Dedifferentiated amniotic fluid mesenchymal stem cell (primary cell): Measurements from ENCODE around the gene TMEM238L.

ENCODE experiments used
- DNase-seq: peaks from one replicate; pipeline ENCODE4 v3.0.0-alpha.2; 2016; ENCODE audit errors: extremely low spot score

The TMEM238L gene

GRCh38 chr17:10773391-10773790 is 30.5 kb downstream of the TMEM238L start:
- no peak for DNase-seq

GRCh38 chr17:10772425-10773380 is 31.2 kb downstream of the TMEM238L start:
- DNase-seq: no peak

DNA sequence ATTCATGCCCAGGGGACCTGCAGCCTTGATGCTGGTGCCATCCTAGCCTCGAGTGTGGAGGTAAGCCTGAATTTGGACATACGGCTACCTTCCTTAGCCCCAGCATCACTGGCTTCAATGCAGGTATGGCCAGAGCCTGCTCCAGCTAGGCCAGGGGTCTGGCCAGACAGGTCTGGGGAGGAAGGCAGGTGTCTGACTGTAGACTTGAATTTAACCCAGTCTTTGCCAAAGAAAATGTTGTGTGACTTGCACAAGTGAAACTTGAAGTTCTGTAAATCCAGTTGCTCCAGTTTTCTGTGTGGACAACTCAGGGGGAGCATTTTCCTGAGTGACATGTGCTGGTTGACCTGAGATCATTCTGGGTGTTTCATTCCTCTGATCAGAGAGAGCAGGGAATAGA is 32.8 kb downstream of the TMEM238L start:
- no peak for DNase-seq

- DNase-seq: no peak
Measured at GRCh38 chr17:10769840-10770239, 34.1 kb downstream of the TMEM238L start.

DNA sequence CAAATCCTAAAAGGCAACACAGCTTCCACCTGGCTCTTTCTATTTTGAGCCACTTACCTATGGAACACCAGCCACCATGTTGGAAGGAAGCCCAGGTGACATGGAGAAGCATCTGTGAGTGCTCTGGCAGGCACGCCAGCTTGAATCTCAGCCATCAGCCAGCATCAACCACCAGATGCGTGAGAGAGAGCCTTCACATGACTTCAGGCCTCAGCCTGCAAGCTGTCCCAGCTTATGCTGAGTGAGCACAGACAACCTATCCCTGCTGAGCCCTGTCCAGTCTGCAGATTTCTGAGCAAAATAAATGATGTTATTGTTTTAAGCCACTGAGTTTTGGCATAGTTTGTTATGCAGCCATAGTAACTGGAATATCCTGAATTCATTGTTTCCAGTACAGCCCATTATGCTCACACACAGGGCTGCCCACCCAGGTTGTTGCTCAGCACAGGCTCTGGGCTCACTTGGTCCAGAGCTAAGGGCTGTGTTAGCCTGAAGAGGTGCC is 35.1 kb downstream of the TMEM238L start:
- no peak for DNase-seq

GRCh38 chr17:10767232-10767631 is 36.7 kb downstream of the TMEM238L start:
- DNase-seq: no peak

- DNase-seq: no peak
Measured at GRCh38 chr17:10762037-10762436, 41.9 kb downstream of the TMEM238L start.

DNA sequence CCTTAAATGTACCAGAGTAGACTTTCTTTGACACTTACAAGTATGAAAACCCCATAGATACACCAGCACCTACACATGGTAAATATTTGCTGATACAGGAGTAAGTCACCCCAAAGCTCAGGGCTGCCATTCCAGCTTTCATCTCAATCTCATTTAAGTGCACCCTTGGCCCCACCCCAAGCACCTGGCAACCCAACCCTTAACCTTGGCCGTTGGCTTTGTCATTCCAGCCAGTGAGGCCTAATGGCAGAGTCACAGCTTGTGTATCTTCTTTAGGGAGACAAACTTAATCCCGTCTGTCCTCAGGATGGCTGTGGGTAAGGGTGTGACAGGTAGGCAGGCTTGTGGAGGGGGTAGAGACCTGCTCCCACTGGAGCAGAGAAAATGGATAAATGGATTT is 42.6 kb downstream of the TMEM238L start:
- DNase-seq: no peak

DNA sequence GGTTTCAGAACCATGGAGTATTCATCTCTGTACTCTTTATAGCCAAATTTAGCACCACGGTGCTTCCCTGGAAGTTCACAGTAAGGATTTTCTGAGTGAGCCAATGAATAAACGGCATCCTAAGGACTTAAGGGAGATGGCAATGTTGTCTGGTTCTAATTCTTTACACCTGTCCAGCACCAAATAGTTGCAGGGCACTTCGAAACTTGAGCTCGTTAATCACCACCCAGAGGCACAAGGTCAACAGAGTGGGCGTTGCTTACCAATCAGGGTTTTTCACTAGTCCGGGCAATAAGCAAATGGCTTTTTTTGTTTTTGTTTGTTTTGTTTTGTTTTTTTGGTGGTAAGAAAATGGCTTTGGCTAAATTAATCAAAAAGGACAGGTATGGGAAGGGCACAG is 45.8 kb downstream of the TMEM238L start:
- no peak for DNase-seq

DNA sequence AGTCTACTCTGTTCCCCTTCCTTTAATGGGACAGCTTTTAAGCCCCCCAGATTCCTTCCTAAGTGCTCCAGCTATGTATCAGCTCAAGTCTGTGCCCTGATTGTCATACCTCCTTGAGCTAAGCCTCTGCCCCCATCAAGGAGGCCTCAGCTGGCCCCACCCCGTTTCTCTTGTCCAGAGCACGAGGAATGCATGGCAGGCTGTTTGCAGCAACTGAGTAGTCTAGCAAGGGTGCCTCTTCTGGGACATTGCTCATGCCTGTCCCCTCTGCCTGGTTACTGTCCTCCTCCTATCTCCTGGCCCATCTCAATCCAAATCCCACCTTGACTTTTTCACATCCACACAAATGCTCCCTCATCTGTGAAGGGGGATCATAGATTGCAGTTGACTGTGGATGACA is 46.3 kb downstream of the TMEM238L start:
- no peak for DNase-seq

- no peak for DNase-seq
Measured at GRCh38 chr17:10757067-10757466, 46.8 kb downstream of the TMEM238L start.

GRCh38 chr17:10756619-10757018 is 47.3 kb downstream of the TMEM238L start:
- DNase-seq: no peak

DNA sequence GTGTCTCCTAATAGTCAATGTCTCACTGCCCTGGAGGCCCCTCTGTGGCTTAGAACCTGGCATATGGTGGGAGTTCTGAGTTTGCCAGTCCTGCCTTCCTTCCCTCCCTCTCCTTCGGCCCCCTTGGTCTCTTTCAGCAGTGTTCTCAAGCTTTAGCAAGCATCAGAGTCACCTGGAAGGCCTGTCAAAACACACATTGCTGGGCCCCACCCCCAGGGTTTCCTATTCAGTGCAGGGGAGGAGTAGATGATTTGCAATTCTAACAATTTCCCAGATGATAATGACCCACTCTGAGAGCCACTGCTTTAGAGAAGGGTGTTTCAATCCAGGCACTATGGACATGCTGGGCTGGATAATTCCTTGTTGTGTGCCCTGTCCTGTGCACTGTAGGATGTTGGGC is 47.7 kb downstream of the TMEM238L start:
- no peak for DNase-seq

GRCh38 chr17:10755592-10756127 is 48.2 kb downstream of the TMEM238L start:
- no peak for DNase-seq

DNA sequence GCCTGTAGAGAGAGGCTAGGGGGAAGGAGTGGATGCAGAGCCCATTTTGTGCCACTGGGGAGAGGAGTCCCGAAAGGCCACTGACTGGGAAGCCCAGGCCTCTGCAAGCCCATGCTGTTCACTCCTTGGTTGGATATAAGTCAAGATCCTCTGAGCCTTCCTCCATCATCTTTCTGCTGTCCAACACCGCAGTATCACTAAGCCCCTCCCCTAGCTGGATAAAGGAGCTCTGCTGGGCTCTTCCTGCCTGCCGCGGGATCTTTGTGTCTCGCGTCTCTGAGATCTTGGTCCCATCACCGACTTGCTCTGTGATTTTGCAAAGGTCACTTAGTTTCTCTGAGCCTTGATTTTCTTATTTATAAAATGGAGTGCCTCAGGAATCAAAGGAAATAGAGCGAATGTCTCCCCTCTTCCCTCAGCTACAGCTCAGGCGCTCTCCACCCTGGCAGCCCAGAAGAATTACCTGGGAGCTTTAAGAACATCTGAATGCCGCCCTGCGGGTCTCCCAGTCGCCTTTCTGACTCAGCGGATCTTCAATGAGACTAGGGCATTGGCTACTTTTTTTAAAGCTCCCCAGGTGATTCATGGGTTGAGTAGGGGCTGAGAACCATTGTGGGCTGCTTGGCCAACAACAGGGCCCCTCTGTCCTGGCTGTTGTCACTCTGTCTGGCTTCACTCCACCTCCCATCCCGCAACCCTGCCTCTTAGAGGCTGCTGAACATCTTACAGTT is 48.9 kb downstream of the TMEM238L start:
- no peak for DNase-seq

DNA sequence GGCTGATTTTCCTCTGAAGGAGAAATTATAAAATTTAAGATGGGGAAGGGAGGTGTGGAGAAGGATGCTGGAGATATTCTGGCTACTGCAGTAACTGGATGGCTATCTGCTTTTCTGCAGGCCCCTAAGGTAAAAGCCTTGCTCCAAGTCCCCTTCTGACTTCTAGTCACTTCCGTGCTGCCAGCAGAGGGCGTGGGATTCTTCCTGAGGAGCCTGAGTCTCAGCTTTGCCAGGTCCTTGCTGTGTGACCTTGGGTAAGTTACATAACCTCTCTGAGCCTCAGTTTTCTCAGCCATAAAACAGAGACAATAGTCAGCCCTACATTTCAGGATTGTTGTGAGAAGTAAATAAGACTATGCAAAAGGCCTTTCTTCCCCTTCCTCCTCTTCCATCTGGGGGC is 49.8 kb downstream of the TMEM238L start:
- DNase-seq: no peak

- no peak for DNase-seq
Measured at GRCh38 chr17:10752696-10753095, 51.2 kb downstream of the TMEM238L start.

DNA sequence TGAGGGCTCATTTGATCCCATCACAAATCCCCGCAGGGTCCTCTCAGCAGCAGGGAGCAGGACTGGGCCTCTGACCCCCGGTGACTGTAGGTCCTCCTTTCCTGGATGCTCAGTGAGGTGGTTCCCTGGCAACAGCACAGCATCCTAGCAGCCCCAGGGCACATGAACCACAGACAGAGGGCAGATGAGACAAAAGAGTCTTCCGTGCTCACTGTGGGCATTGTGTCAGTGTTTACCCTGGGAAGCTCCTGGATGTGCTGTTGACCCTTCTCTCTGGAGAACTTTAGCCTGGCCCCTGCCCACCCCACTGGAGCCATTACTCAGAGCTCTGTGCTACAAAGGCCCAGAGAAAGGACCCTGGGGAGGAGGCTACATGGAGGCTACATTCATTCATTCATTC is 52.3 kb downstream of the TMEM238L start:
- no peak for DNase-seq

DNA sequence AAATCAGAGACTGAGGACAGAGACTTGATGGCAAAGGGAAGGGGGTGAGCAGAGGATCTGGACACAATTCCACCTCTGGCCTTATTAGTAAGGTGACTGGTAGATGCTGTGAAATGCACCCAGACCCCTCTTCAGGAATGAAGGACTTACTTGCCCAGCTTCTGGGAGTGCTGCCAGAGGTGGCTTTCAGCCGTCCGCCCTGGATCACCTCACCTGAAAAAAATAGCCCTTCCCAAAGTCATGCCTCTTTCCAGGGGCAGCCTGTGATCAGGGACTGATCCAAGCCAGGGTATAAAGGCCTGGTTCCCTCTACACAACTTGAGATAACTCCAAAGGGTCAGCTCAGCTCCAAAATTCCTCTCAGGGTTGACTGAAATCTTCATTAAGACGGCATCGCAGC is 53.7 kb downstream of the TMEM238L start:
- DNase-seq: no peak

- no peak for DNase-seq
Measured at GRCh38 chr17:10748531-10749181, 55.2 kb downstream of the TMEM238L start.

DNA sequence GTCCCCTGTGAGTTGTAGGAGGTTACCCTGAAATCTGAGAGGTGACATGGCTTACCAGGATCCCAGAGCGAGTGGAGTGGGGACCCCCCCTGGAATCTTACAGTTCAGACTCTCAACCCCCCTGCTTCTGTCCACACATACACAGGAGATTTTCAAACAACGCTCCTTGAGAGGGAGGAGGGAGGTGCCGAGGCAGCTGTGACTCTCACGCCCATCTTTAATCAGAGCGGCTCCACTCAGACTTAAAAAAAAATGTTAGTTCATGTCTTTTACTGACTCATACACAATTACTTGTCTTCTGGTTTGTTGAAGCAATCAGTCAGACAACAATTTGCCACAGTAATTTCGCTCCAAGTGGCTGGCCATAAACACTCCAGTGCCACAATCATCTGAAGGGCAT is 58.7 kb downstream of the TMEM238L start:
- DNase-seq: no peak
